SK-N-SH (cell line): Measurements from ENCODE around the gene EFCAB6. TPM values are rescaled to one million over a fixed set of nuclear protein-coding genes. Genes with fewer than 3 reads are reported as not detected.

Experiments used
- CTCF ChIA-PET: fragments of 300-600, 350-600 bp; formaldehyde crosslinking; extraction: SDS; loops from one replicate; lab custom pipeline; 2021; lab: Yijun Ruan, JAX
- POLR2A ChIA-PET: fragments of 350-600 bp; sonication (Branson Sonifier 250); formaldehyde crosslinking; extraction: SDS; loops from one replicate; lab custom pipeline; 2020; ENCODE audit warnings: antibody characterized with exemption, inconsistent platforms; lab: Yijun Ruan, JAX
- DNase-seq: peaks from one replicate; pipeline ENCODE4 v3.0.0; 2012
- H2AFZ ChIP-seq: fragments of 200-600 bp; sonication (generic); 2 replicates; pipeline ENCODE4 v1.8.1; 2016; ENCODE audit warnings: antibody characterized with exemption, mild to moderate bottlenecking, low read depth
- H3F3A ChIP-seq: fragments of 200-600 bp; sonication (generic); replicated peaks from 2 replicates; pipeline ENCODE3; 2016; ENCODE audit warnings: antibody characterized with exemption, mild to moderate bottlenecking; ENCODE audit not compliant: insufficient read depth
- H3K27ac ChIP-seq, 2 experiments: fragments of 200-500 bp in 1 of 2; fragments of 200-600 bp in 1 of 2; sonication (Bioruptor generic) in 1 of 2; sonication (generic), shearing (Covaris generic) in 1 of 2; 2 replicates each; pipeline versions ENCODE4 v1.5.1 to v1.6.1; 2014 to 2016; ENCODE audit warnings: low read depth in 2 of 2, inconsistent platforms in 1 of 2, low read length in 1 of 2, mild to moderate bottlenecking in 1 of 2, mixed read lengths in 1 of 2
- H3K27me3 ChIP-seq: fragments of 200-600 bp; sonication (generic), shearing (Covaris generic); 2 replicates; pipeline ENCODE4 v1.6.1; 2016; ENCODE audit warnings: mixed run types; ENCODE audit not compliant: insufficient read depth
- H3K36me3 ChIP-seq, 2 experiments: fragments of 200-500 bp in 1 of 2; fragments of 200-600 bp in 1 of 2; sonication (Bioruptor generic) in 1 of 2; sonication (generic) in 1 of 2; replicated peaks in 1 of 2; 2 replicates each; pipeline versions ENCODE3 to v1.5.1; 2014 to 2016; ENCODE audit warnings: low read length in 1 of 2, mild to moderate bottlenecking in 1 of 2; ENCODE audit not compliant: insufficient read depth in 2 of 2, control insufficient read depth in 1 of 2
- H3K4me1 ChIP-seq, 2 experiments: fragments of 200-500 bp in 1 of 2; fragments of 200-600 bp in 1 of 2; sonication (Bioruptor generic) in 1 of 2; sonication (generic), shearing (Covaris generic) in 1 of 2; 2 replicates each; pipeline versions ENCODE4 v1.5.1 to v1.6.1; 2014 to 2016; ENCODE audit warnings: low read depth in 1 of 2, low read length in 1 of 2, mixed run types in 1 of 2; ENCODE audit not compliant: insufficient read depth in 2 of 2, control insufficient read depth in 1 of 2
- H3K4me2 ChIP-seq: fragments of 200-600 bp; sonication (generic), shearing (Covaris generic); 2 replicates; pipeline ENCODE4 v1.6.1; 2017; ENCODE audit warnings: mixed run types
- H3K4me3 ChIP-seq, 2 experiments: fragments of 200-500 bp in 1 of 2; fragments of 200-600 bp in 1 of 2; sonication (Bioruptor generic) in 1 of 2; sonication (generic), shearing (Covaris generic) in 1 of 2; 2 replicates each; pipeline versions ENCODE4 v1.5.1 to v1.8.1; 2014 to 2016; ENCODE audit warnings: low read depth in 2 of 2, inconsistent platforms in 1 of 2, low read length in 1 of 2, mild to moderate bottlenecking in 1 of 2, mixed read lengths in 1 of 2, moderate library complexity in 1 of 2
- H3K79me2 ChIP-seq: fragments of 200-600 bp; sonication (generic); 2 replicates; pipeline ENCODE4 v1.8.1; 2017; ENCODE audit warnings: mild to moderate bottlenecking; ENCODE audit not compliant: insufficient read depth
- H3K9ac ChIP-seq: fragments of 200-600 bp; sonication (generic); 2 replicates; pipeline ENCODE4 v1.6.1; 2017; ENCODE audit warnings: mixed run types
- H3K9me2 ChIP-seq: fragments of 200-600 bp; sonication (generic); 2 replicates; pipeline ENCODE4 v1.6.1; 2017; ENCODE audit warnings: mixed run types
- H3K9me3 ChIP-seq: fragments of 200-600 bp; sonication (generic); 2 replicates; pipeline ENCODE4 v1.6.1; 2017; ENCODE audit warnings: mixed run types, mild to moderate bottlenecking, moderate library complexity
- H4K20me1 ChIP-seq: fragments of 200-600 bp; sonication (generic); 2 replicates; pipeline ENCODE4 v1.6.1; 2017; ENCODE audit warnings: mild to moderate bottlenecking, mixed run types; ENCODE audit not compliant: insufficient read depth
- ELF1 ChIP-seq: IDR thresholded peaks from 2 replicates; pipeline ENCODE4 v1.4.0; 2012
- EP300 ChIP-seq, 2 experiments: IDR thresholded peaks; 2 replicates each; pipeline versions ENCODE4 v1.4.0 to v1.6.1; 2012; ENCODE audit warnings: borderline replicate concordance in 1 of 2, low read depth in 1 of 2, low read length in 1 of 2
- EZH2phosphoT487 ChIP-seq: fragments of 200-600 bp; sonication (generic); IDR thresholded peaks from 2 replicates; pipeline ENCODE4 v1.6.1; 2017; ENCODE audit warnings: low read depth, mixed run types, mild to moderate bottlenecking, antibody characterized with exemption, moderate library complexity, borderline replicate concordance
- FOSL2 ChIP-seq: IDR thresholded peaks from 2 replicates; pipeline ENCODE4 v1.4.0; 2012; ENCODE audit warnings: low read depth, mild to moderate bottlenecking, moderate library complexity, borderline replicate concordance
- FOXJ3 ChIP-seq: sonication (generic); formaldehyde crosslinking; IDR thresholded peaks from 2 replicates; pipeline ENCODE4 v1.5.1; 2020; ENCODE audit warnings: mild to moderate bottlenecking, missing genetic modification reagents
- FOXM1 ChIP-seq: IDR thresholded peaks from 2 replicates; pipeline ENCODE4 v1.4.0; 2012; ENCODE audit warnings: low read depth, mild to moderate bottlenecking
- GABPA ChIP-seq: IDR thresholded peaks from 2 replicates; pipeline ENCODE4 v1.4.0; 2012; ENCODE audit warnings: low read depth, mild to moderate bottlenecking
- JUND ChIP-seq: IDR thresholded peaks from 2 replicates; pipeline ENCODE4 v1.4.0; 2012
- MXI1 ChIP-seq: IDR thresholded peaks from 2 replicates; pipeline ENCODE4 v1.6.1; 2012; ENCODE audit warnings: mild to moderate bottlenecking, low read depth, low read length, improper control_type of control experiment
- NFIC ChIP-seq: IDR thresholded peaks from 2 replicates; pipeline ENCODE4 v1.4.0; 2012; ENCODE audit warnings: borderline replicate concordance
- NRF1 ChIP-seq: IDR thresholded peaks from 2 replicates; pipeline ENCODE4 v1.6.1; 2012; ENCODE audit warnings: low read depth, mild to moderate bottlenecking, low read length
- RXRA ChIP-seq: IDR thresholded peaks from 2 replicates; pipeline ENCODE4 v1.4.0; 2012; ENCODE audit warnings: low read depth, mild to moderate bottlenecking, borderline replicate concordance
- SIN3A ChIP-seq: IDR thresholded peaks from 2 replicates; pipeline ENCODE4 v1.6.1; 2012; ENCODE audit warnings: low read depth, mild to moderate bottlenecking, low read length, moderate library complexity, borderline replicate concordance
- TAF1 ChIP-seq: IDR thresholded peaks from 2 replicates; pipeline ENCODE4 v1.6.1; 2012; ENCODE audit warnings: low read depth, mild to moderate bottlenecking, low read length, moderate library complexity, borderline replicate concordance
- TCF12 ChIP-seq: IDR thresholded peaks from 2 replicates; pipeline ENCODE4 v1.4.0; 2012
- TEAD4 ChIP-seq: IDR thresholded peaks from 2 replicates; pipeline ENCODE4 v1.4.0; 2012; ENCODE audit warnings: mild to moderate bottlenecking, borderline replicate concordance; ENCODE audit not compliant: insufficient read depth
- USF1 ChIP-seq: IDR thresholded peaks from 2 replicates; pipeline ENCODE4 v1.4.0; 2012; ENCODE audit warnings: low read depth, borderline replicate concordance
- YY1 ChIP-seq: IDR thresholded peaks from 2 replicates; pipeline ENCODE4 v1.4.0; 2012; ENCODE audit warnings: low read depth, mild to moderate bottlenecking
- ZBTB33 ChIP-seq: IDR thresholded peaks from 2 replicates; pipeline ENCODE4 v1.4.0; 2012; ENCODE audit warnings: low read depth, borderline replicate concordance
- WGBS: methylation state at CpG from one replicate; pipeline ENCODE4 v1.1.6; 2017; ENCODE audit warnings: low lambda C conversion rate; 5-methylcytosine and 5-hydroxymethylcytosine counted together
- polyA plus RNA-seq, 3 experiments: library from polyadenylated mRNA; depleted of rRNA; stranded (reverse); fragments of >200 nt; gene quantifications; 2 replicates each; pipeline ENCODE4 v1.2.3, GENCODE V29; 2012
- TF ChIP-seq, protein P1 (sequence below): fragments of 200-600 bp; sonication (generic); IDR thresholded peaks from 2 replicates; pipeline ENCODE4 v1.6.1; 2017; ENCODE audit warnings: antibody characterized with exemption, mild to moderate bottlenecking, moderate library complexity
- TF ChIP-seq, protein P2 (sequence below): IDR thresholded peaks from 2 replicates; pipeline ENCODE4 v1.4.0; 2012; ENCODE audit warnings: low read depth
- TF ChIP-seq, protein P3 (sequence below): fragments of 150-350 bp; IDR thresholded peaks from 2 replicates; pipeline ENCODE4 v1.6.1; 2017; ENCODE audit warnings: antibody characterized with exemption, low read length, low read depth, borderline replicate concordance

EFCAB6 gene
- polyA plus RNA-seq, 1 of the 3 experiments (the other 2 are of a cell fraction) = 0.46 TPM

GRCh38 chr22:43666457-43666856, 145.6 kb downstream of the EFCAB6 start:
- CTCF ChIA-PET = no interaction called here
- H3F3A ChIP-seq = no peaks in the 10 kb centered on the region
- no peaks in the 10 kb centered on the region for H3K9me3 ChIP-seq
- no peak overlapping the region for H3K4me3 ChIP-seq
- H3K4me2 ChIP-seq = no peak overlapping the region
- H3K27ac ChIP-seq = no peak overlapping the region
- no peaks in the 10 kb centered on the region for H3K9me2 ChIP-seq
- no peak overlapping the region for H2AFZ ChIP-seq
- no peak for DNase-seq
- 70% methylated on average over 5 of the region's 5 CpGs for WGBS
- no peaks in the 10 kb centered on the region for H3K4me1 ChIP-seq
- no peaks in the 10 kb centered on the region for H4K20me1 ChIP-seq
- POLR2A ChIA-PET = no interaction called here
- no peaks in the 10 kb centered on the region for H3K27me3 ChIP-seq
- H3K36me3 ChIP-seq = no peaks in the 10 kb centered on the region
- TF ChIP-seq GABPA (no peak), USF1 (no peak), MXI1 (no peak), FOXM1 (no peak), SIN3A (no peak), RXRA (no peak)
- TF ChIP-seq, protein P1, sequence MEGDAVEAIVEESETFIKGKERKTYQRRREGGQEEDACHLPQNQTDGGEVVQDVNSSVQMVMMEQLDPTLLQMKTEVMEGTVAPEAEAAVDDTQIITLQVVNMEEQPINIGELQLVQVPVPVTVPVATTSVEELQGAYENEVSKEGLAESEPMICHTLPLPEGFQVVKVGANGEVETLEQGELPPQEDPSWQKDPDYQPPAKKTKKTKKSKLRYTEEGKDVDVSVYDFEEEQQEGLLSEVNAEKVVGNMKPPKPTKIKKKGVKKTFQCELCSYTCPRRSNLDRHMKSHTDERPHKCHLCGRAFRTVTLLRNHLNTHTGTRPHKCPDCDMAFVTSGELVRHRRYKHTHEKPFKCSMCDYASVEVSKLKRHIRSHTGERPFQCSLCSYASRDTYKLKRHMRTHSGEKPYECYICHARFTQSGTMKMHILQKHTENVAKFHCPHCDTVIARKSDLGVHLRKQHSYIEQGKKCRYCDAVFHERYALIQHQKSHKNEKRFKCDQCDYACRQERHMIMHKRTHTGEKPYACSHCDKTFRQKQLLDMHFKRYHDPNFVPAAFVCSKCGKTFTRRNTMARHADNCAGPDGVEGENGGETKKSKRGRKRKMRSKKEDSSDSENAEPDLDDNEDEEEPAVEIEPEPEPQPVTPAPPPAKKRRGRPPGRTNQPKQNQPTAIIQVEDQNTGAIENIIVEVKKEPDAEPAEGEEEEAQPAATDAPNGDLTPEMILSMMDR = no peak
- TF ChIP-seq, protein P2, sequence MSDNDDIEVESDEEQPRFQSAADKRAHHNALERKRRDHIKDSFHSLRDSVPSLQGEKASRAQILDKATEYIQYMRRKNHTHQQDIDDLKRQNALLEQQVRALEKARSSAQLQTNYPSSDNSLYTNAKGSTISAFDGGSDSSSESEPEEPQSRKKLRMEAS = no peak
- TF ChIP-seq, all 33 proteins: peak for 0
- H3K9ac ChIP-seq = no peak overlapping the region
- H3K79me2 ChIP-seq = no peaks in the 10 kb centered on the region

DNA sequence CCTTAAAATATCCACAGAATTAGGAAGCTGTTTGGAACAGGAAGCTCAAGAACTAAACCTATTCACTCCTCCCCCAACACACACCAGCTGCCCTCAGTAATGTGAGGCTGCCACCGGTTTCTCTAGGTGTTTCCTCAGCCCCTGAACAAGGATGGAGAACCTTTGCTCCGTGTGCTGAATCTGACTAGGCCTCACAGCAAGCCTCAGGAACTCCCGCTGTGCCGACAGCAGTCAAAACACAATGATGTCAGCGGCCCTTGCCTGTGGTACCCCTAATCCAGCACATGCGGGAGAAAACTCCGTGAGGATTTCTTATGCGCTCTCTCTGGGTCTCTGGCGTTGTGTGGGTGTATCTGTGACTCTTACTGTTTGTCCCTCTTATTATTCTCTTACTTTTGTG, 153.3 kb downstream of the EFCAB6 start:
- H3F3A ChIP-seq = no peaks in the 10 kb centered on the region
- no peak overlapping the region for H2AFZ ChIP-seq
- CTCF ChIA-PET = no interaction called here
- H3K27me3 ChIP-seq = no peaks in the 10 kb centered on the region
- no peaks in the 10 kb centered on the region for H3K9me3 ChIP-seq
- no peak for DNase-seq
- H3K9ac ChIP-seq = no peak overlapping the region
- no peak overlapping the region for H3K4me3 ChIP-seq
- H3K79me2 ChIP-seq = no peaks in the 10 kb centered on the region
- no peak overlapping the region for H3K27ac ChIP-seq
- no peaks in the 10 kb centered on the region for H3K4me1 ChIP-seq
- TF ChIP-seq, protein P3, sequence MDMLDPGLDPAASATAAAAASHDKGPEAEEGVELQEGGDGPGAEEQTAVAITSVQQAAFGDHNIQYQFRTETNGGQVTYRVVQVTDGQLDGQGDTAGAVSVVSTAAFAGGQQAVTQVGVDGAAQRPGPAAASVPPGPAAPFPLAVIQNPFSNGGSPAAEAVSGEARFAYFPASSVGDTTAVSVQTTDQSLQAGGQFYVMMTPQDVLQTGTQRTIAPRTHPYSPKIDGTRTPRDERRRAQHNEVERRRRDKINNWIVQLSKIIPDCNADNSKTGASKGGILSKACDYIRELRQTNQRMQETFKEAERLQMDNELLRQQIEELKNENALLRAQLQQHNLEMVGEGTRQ = no peak
- TF ChIP-seq ZBTB33 (no peak), TEAD4 (no peak), TAF1 (no peak), NRF1 (no peak), GABPA (no peak), TCF12 (no peak), YY1 (no peak), EZH2phosphoT487 (no peak), RXRA (no peak), NFIC (no peak), FOXJ3 (no peak), JUND (no peak), EP300 (IDR thresholded peaks at IDR 0.05; ENCODE audit: borderline replicate concordance in 1 of 2, low read depth in 1 of 2, low read length in 1 of 2) (no peak), ELF1 (no peak), FOSL2 (no peak)
- TF ChIP-seq, protein P2 = no peak
- TF ChIP-seq, all 33 proteins: peak for 0
- no peak overlapping the region for H3K4me2 ChIP-seq
- POLR2A ChIA-PET = interaction anchor here (0.6 kb wide), 1 partner anchor 1008 kb away, joined by 4 read pairs; no protein-coding TSS in a partner anchor
- H3K36me3 ChIP-seq = no peaks in the 10 kb centered on the region
- 78% methylated on average over 5 of the region's 9 CpGs for WGBS
- H4K20me1 ChIP-seq = no peaks in the 10 kb centered on the region
- H3K9me2 ChIP-seq = no peaks in the 10 kb centered on the region
